CD1c-positive myeloid dendritic cell (primary cell): Measurements from ENCODE around the gene CLTCL1.
"Not testable (repeated sequence)": the region's sequence is repeated elsewhere in the genome, so short reads cannot be mapped to it uniquely, and the experiment has no call there.

ENCODE experiments used
- DNase-seq: peaks from one replicate; pipeline ENCODE4 v3.0.0-alpha.2; 2016; ENCODE audit errors: extremely low spot score

Gene CLTCL1

DNA sequence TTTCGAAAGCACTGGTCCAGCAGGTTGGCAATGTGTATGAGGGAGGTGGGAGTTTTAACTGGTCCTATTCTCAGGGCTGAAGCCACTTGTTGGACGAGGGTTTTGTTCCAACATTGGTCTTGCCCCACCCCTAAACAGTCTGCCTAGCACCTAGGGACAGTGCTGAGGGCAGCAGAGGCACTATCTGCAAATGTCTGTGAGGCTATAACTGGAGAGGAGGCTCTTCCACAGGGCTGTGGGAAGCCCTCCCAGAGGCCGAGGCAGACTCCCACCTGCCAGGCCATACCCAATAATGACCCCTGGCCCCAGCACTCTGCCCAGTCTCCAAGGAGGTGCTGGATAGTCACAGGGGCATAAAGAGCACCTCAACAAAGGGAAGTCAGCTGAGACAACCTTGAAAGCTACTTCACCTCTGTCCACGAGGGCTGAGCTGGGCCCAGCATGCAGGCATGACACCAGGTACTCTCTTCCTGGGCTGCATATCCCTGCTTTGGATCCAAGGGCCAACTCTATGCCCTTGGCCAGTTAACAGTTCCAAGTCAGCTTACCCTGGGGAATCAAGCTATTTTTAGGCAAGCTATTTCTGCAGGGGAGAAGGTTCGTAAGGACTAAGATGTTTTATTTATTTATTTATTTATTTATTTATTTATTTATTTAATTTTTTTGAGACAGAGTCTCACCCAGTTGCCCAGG, 72.8 kb downstream of the CLTCL1 start:
- DNase-seq, result no peak

DNA sequence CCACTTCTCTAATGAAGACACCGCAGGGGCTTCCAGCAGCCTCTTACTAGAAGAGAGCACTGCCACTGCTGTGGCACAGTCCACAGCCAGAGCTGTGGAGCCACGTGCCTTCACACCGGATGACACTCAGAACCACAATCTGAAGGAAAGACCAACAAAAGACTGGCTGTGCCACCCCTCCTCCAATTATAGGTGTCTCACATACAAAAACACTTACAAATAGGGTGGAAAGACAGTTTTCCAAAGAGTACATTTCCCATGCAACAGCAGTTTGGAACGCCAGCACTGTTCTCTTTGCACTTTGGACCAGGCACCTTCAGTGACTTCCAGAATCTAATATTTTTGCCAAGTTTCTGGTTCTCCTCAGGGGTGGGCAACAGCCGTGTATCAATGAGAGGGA, 74.9 kb downstream of the CLTCL1 start:
- no peak for DNase-seq

DNA sequence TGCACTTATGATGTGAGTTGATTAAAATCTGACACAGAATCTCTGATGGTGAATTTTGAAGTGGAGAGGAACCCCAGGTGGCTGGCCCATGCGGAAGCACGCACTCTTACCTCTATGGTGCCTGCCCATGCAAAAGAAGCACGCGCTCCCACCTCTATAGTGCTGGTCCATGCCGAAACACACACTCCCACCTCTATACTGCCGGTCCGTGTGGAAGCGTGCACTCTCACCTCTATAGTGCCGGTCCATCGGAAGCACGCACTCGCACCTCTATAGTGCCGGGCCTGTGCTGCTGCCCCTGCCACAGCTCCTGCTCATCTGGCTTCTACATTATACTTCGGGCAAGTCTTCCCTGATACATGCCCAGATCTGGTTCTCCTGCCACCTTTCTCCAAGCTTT, 76.2 kb downstream of the CLTCL1 start:
- no peak for DNase-seq

DNA sequence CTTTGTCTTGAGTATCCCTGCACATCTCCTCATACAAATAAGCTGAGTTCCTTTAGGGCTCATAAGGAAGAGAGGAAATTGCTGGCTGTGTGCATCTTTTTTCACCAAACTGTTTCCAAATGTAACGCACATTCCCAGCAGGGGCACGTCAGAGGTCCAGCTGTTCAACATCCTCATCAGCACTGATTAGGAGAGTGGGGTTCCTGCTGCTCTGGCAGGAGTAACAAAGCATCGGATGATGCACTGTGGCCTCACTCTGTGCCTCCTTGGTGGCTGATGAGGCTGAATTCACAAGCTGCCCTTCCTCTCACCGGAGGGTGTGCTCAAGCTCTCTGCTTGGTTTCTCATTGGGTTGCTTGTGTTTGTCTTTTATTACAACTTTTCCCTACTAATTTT, 77.4 kb downstream of the CLTCL1 start:
- no peak for DNase-seq

DNA sequence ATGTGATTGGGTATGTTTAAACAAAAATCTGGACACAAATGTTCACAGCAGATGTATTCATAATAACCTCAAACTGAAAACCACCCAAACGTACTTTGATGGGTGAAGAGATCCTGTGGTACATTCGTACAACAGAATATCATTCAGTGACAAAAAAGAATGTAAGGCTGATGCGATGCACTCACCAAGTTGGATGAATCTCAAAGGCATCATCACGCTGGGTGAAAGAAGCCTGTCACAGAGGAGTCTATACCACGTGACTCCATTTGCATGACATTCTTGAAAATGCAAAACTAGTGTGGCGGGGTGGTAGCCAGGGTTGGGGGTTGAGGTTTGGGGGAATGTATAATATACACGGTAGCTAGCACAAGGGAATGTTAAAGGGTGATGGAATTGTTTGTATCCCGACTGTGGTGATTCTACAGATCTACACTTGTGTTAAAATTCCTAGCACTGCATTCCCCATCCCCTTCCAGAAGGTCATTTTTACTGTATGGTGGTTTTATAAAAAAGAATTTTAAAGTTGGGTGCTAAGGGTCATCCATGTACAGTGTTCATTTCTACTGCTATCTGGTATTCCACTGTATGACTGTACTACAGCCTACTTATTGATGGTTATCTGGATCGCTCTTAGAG, 78.0 kb downstream of the CLTCL1 start:
- DNase-seq, result no peak

DNA sequence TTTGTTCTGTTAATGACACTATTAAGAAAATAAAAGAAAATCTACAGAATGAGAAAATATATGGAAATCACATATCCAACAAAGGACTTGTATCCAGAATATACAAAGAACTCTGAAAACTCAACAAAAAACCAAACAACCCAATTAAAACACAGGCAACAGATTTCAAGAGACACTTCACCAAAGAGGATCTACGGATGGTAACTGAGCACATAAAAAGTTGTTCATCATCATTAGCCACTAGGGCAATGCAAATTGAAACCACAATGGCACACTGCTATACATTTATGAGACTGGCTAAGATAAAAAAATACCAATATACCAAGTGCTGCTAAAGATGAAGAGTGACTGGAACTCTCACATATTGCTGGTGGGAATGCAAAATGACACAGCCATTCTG, 78.5 kb downstream of the CLTCL1 start:
- no peak for DNase-seq

DNA sequence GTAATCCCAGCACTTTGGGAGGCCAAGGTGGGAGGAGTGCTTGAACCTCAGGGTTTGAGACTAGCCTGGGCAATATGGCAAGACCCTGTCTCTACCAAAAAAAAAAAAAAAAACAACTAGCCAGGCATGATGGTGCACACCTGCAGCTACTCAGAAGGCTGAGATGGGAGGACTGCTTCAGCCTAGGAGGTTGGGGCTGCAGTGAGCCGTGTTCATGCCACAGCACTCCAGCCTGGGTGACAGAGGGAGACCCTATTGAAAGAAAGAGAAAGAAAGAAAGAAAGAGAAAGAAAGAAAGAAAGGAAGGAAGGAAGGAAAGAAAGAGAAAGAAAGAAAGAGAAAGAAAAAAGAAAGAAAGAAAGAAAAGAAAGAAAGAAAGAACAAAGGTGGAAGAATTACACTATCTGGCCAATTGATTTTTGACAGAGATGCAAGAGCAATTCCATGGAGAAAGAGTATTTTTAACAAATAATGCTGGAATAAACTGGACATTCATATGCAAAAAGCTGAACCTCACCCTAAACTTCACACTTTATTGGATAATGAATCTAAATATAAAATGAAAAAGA, 79.1 kb downstream of the CLTCL1 start:
- DNase-seq, result no peak

DNA sequence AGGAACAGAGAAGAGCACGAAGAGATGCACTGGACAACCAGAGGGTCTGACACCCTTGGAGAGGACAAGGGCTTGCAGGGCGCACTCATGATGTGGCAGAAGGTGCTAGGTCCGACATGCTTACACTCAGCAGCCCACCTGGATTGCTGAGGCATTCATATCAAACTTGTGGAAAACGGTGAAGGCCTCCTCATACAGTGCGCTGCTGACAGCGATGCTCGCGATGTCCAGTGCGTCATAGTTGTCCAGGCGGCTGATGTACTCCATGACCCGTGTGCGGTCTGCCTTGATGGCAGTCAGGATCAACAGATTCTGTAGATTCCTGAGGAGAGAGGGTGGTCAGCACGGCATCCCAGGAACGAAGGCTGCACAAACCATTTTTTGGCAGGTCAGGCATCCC, 81.3 kb downstream of the CLTCL1 start:
- DNase-seq, result no peak

DNA sequence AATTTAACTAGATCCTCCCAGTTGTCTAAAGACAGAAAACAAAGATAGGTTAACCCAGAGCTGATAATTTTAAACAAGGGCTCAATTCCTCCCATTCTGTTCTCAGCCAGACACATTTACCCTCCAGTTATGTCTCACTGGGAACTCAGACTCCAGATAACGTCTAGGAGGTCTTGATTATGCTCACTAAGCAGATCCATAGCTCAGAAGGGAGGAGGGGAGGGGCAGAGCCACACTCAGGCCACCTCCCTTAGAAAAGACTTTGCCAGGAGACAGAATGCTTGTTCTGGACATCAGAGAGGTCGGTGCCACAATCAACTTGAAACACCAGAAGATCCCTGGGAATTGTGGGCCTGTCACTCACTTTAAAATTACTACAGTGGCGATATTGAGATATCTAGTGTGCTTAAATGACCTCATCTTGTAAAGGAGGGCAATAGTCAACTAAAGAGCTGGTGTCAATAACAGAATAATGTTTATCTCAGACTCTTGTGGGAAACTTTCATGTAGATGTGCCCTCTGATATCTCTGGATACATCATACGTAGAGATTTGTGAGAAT, 83.2 kb downstream of the CLTCL1 start:
- no peak for DNase-seq

DNA sequence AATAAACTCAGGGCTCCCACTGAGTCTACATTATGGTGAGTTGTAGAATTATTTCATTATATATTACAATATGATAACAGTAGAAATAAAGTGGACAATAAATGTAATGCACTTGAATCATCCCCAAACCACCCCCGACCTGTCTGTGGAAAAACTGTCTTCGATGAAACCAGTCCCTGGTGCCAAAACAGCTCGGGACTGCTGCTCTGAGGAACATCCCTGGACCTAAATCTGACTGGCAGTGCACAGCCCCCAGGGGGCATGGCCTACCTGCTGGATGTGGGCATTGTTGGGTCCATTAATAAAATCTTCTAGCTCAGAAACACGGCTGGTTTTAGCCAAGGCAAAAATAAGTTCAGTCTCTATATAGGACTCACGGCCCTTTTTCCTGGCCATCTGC, 83.6 kb downstream of the CLTCL1 start:
- DNase-seq, result no peak

DNA sequence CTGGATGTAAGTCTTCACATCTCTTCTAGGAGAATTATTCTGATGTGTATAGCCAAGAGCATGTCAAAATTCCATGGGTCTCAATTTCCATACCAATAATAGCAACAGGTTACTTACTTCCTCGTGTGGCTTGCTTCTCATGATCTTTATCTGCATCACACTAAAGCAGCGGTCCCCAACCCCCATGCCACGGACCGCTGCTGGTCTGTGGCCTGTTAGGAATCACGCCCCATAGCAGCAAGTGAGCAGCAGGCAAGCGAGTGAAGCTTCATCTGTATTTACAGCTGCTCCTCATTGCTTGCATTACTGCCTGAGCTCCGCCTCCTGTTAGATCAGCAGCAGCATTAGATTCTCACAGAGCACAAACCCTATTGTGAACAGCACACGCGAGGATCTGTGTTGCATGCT, 84.1 kb downstream of the CLTCL1 start:
- DNase-seq, result no peak

DNA sequence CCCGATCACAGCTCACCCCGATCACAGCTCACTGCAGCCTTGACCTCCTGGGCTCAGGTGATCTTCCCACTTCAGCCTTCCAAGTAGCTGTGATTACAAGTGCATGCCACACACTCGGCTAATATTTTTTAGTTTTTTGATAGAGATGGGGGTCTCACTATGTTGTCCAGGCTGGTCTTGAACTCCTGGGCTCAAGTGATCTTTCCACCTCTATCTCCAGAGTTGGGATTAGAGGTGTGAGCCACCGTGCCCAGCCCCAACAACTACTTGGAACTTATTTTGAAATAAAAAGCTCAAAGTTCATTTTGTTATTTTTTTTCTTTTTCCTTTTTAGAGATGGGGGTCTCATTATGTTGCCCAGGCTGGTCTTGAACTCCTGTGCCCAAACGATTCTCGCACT, 85.2 kb downstream of the CLTCL1 start:
- no peak for DNase-seq

DNA sequence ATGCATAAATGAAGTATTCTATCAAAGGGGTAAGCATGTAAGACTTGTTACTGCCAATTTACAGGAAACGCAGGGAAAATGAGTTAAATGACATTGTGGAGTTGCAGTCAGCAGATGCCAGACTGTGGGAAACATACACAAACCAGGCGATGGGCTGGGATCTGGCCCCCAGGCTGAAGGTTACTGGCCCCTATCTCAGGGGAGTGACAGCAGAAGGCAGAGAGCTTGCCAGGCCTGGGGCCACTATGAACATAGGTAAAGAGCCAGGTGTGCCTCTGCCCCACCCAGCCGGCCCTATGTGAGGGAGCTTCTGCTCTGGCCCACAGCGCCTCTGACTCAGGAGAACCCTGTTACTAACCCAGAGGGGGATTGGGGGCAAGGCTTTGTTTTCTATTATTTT, 86.9 kb downstream of the CLTCL1 start:
- no peak for DNase-seq

DNA sequence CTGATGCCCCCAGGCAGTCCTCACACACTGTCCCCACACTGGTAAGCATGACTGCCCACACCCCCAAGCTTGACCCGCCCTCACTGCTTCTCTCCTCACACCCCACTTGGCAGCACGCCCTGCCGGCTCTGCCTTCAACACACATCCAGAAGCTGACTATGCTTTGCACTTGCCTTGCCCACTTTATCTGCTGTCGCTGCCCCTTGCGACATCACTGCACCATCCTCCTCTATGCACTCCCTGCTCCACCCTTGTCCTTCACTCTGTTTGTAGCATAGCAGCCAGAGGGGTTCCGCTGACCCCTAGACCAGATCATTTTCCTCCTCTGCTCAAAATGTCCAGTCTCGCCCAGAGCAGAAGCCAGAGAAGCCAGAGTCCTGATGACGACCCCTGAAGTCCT, 87.7 kb downstream of the CLTCL1 start:
- no peak for DNase-seq

DNA sequence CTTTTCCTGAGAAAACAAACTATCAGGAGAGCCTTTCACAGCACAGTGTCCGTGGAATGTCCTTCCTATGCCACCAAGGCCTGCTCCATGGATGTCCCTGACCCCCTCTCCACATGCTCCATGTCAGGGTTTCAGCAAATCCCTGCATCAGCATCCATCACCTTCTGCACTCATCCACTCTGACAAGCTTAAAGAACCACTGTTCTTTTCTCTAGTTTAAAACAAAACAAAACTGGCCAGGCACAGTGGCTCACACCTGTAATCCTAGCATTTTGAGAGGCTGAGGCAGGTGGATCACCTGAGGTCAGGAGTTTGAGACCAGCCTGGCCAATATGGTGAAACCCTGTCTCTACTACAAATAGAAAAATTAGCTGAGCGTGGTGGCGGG, 88.7 kb downstream of the CLTCL1 start:
- DNase-seq, result not testable (repeated sequence)

DNA sequence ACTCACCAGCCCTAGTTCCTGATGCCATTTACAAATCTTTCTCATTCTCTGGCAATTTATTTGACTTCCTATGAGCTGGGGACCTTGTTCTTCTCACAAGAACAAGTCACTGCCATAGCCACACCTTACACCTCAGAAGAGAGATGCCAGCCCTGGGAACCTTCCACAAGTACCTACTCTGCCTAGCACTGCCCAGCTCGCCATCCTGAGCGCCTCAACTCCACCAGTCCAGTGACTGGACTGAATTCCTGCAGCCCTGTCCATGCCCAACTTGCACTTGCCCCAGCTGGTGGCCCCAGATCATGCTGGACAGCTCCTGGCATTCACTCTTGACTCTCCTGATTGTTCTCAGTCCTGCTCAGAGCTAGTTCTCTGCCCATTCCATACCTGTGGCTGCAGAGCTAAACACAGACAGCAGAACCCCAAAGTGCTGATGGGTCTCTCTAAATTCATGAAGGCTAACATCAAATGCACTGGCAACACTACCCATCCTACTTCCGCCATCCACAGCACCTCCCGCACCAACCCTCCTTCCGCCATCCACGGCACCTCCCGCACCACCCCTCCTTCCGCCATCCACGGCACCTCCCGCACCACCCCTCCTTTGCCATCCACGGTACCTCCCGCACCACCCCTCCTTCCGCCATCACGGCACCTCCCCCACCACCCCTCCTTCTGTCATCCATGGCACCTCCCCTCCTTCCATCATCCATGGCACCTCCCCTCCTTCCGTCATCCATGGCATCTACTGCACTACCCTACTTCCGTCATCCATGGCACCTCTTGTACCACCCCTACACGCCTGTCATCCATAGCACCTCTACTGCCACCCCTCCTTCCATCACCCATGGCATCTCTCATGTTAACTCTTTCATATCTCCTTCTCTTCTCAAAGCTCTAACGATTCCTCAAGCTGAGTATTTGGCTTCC, 89.4 kb downstream of the CLTCL1 start:
- no peak for DNase-seq

DNA sequence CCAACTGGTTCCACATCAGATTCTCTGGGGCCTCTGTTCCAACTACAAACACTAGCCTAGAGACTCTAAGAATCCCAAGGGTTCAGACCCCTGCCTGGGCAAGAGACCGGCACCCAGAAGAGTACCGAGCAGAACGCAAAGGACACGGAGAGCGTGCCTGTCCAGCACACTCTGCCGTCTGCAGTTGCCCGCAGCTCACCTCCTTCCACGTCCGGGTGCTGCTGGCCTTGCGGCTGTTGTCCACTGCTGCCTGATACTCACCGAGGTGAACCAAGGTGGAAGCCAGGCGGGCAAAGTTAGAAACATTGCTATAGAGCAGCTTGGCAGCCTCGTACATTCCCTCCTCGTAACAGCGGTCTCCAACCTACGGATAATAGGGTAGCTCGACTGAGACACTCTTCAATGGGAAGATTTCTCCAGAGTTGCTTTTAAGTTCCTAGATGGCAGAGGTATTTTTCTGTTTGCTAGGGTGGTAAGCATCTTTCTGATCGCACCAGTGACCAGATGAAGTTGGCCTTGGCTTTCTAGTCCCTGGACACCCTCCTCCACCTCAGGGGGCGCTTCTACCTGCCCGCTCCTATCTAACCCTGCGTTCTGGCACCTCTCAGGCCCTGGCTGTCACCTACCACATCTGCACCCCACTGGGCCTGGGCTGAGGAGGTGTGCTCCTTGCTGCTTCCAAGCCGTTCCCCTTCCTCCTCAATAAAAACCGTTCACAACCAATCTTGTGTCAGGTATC, 90.2 kb downstream of the CLTCL1 start:
- no peak for DNase-seq

DNA sequence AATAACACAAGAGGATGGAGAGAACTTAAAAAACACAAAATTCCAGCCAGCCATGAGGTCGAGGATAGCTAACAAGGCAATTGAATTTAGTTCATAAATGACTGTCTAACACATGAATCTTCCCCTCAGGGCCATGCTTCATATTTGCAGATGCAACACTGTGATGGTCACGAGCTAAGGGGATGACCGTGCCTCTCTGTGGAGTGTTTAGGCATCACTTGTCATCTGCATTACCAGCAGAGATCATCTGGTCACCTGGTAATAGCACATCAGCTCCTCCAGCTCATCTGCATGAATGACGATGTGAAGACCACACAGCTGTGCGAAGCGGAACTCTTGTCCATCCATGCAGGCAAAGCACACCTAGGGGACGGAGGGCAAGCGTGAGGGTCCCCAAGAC, 92.0 kb downstream of the CLTCL1 start:
- DNase-seq, result no peak

DNA sequence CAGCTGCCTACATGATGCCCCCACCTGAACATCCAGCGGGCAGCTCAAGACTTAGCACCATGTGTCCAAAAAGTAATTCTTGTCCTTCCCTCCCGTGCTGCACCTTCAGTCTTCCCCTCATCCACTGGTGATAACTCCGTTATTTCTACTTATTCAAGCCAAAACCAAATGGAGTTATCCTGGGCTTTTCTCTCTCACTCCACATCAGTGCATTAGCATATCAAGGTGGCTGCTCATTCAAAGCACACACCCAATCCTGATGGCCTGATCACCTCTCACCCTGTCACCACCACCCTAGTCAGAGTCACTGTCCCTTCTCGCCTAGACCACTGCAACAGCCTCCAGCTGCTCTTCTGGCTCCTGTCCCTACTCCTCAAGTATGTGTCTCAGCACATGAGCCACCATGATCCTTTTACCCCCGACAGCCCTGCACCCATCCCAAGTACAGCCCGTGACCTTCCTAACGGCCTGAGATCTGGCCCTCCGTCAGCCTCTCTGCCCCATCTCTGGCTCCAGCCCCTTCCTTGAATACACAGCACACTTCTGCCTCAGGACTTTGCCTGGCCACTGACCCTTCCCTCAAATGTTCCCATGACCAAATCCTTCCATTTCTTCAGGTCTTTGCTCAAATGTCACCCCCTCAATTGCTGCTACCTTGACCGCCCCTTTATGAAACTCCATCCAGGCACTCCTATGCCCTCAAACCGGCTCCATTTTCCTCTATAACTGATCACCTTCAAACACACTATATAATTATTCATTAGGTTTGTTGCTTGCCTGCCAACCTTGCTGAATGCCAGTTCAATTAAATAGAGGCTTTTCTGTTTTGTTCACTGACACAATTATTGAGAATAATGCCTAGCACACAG, 93.3 kb downstream of the CLTCL1 start:
- DNase-seq, result no peak

DNA sequence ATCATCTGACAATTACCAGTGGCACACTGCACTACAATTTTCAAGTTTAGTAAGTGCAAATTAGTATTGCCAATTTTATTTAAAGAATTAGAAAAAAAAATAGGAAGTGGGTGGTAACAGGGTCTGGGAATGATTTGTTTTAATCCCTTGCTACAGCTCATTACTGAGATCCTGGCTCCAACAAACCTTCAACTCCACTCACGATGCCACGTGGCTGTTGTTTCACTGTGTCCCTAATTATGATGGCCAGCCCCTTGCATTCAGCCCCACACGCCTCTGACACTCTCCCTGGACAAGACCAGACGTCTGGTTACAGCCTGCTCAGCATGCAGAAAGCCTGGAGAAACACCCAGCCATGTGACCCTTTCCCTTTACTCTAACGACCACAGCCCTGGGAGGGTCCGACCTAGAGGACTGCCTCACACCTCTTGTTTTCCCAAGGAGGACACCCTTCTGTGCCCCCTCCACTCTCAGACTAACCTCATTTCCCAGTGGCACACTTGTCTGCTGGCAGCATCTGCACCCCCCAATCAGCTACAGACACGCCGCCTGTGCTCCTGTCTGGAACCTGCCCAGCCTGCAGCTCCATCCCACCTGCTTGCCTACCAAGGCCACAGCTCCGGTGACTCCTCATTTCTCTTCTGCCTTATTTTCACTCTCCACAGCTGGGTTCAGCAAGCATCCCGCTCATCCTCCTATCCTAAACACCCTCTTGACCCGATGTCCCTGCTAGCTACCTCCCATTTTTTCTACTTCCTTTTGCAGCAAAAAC, 94.5 kb downstream of the CLTCL1 start:
- DNase-seq, result no peak
